Subcutaneous adipose tissue (tissue), 4 donors: ENCODE measurements around the gene TSPAN31. TPM values are rescaled to one million over a fixed set of nuclear protein-coding genes. Genes with fewer than 3 reads are reported as not detected.

Experiments used
- CTCF ChIP-seq: fragments of 450-650 bp; IDR thresholded peaks from one replicate; pipeline ENCODE4 v1.5.1; 2016; ENCODE audit warnings: low read depth, mild to moderate bottlenecking, control low read depth, antibody characterized with exemption, moderate library complexity
- total RNA-seq, 4 donors: library from RNA; depleted of rRNA; stranded (reverse); fragments of >200 nt; gene quantifications; one replicate each; pipeline ENCODE4 v1.1.0, GENCODE V29; 2016

The TSPAN31 gene
- total RNA-seq, 4 donors from 2014 or later = 52.8 to 116 (median 62.2) TPM

- TF ChIP-seq CTCF = no peak
These were observed 19.8 kb downstream of the TSPAN31 start for GRCh38 chr12:57764662-57765002.

- TF ChIP-seq CTCF = no peak
These were observed 20.3 kb downstream of the TSPAN31 start for GRCh38 chr12:57765003-57765697.

- TF ChIP-seq CTCF = no peak
These were observed 21.0 kb downstream of the TSPAN31 start for GRCh38 chr12:57765698-57766463.

DNA sequence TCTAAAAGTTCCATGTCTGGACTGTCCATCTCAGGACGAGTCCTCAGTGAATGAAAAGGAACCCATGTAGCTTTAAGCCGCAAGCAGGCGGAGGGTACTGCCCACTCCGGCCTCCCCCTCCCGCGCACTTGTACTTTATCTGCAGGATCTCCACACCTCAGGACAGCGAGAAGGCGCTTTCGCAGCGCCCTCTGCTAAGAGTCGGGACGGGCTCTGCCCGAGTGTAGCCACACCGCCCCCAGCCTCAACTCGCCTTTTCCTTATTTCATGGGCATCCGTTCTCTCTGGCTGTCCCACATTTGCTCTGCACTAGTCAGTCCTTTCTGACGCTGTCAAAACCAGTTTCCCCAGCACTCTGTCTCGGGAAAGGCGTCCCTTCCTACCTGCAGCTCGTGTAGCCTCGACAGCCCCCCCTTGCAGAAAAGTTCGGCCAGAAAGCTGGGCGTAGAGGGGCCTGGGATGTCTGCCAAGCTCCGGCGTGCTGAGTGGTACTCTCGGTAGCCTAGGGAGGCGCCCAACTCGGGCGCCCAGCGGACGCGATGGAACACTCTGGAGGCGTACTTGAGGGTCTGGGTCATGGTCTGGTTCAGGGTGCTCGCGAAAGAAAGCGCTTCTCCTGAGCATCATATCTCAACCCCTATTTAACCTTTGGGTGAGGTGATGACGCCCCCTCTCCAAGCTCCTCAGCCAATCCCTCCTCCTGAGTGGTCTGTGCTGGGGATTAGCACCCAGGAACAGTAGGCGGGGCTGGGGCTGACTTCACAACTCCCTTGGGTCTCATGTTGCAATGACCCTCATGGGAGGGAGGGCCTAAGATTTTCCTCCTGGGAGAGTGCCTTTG lies 21.8 kb downstream of the TSPAN31 start, which contains the start of gene CYP27B1:
Gene CYP27B1, minus strand, starts transcription at position 615 of the 841 bp plus-strand sequence. Its CDS starts 37 bp downstream, at position 578.
- TF ChIP-seq CTCF = no peak

GRCh38 chr12:57767305-57767698 lies 22.5 kb downstream of the TSPAN31 start:
- TF ChIP-seq CTCF = no peak

DNA sequence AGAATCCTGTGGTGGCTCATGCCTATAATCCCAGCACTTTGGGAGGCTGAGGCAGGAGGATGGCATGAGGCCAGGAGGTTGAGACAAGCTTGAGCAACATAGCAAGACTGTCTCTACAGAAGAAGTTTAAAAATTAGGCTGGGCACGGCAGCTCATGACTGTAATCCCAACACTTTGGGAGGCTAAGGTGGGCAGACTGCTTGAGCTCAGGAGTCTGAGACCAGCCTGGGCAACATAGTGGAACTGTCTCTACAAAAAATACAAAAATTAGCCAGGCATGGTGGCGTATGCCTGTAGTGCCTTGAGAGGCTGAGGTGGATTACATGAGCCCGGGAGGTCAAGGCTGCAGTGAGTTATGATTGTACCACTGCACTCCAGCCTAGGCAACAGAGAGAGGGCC lies 23.0 kb downstream of the TSPAN31 start:
- TF ChIP-seq CTCF = no peak

DNA sequence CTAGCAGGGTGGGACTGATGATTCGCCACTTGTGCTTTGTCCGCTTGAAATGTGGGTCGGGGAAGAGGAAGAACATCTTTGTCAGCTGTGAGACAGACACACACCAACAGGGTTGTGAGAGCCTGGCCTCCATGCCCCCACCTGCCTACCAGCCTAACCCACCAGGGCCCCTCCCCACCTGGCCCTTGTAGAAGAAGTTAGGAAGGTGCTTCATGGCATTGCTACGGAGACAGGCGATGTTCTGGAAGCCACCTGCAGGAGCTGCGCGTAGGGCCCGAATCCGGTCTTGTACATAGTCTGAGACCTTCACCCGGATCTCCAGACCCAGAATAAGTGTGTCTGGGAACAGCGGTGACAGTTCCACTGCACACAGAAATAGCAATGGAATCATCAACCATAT lies 24.8 kb downstream of the TSPAN31 start:
- TF ChIP-seq CTCF = no peak
